ENCODE data around the gene GABRP.
"Not testable (repeated sequence)": the region's sequence is repeated elsewhere in the genome, so short reads cannot be mapped to it uniquely, and the experiment has no call there.

GABRP gene

GRCh38 chr5:170753311-170753710 lies 30.2 kb upstream of the GABRP start:
- no peak for DNase-seq (ENCODE audit: low read depth)
- no peak for TF ChIP-seq CTCF (IDR thresholded peaks at IDR 0.05; ENCODE audit: low read length, missing control alignments)
- no peak overlapping the region for H3K4me3 ChIP-seq (replicated peaks; ENCODE audit: low read depth, low read length)

GRCh38 chr5:170754508-170754907 lies 29.0 kb upstream of the GABRP start:
- not testable (repeated sequence) for H3K4me3 ChIP-seq (replicated peaks; ENCODE audit: low read depth, low read length); DNase-seq (ENCODE audit: low read depth)

- no peak for DNase-seq (ENCODE audit: low read depth)
- no peak for TF ChIP-seq CTCF (IDR thresholded peaks at IDR 0.05; ENCODE audit: low read length, missing control alignments)
- H3K4me3 ChIP-seq (replicated peaks; ENCODE audit: low read depth, low read length), result no peak overlapping the region
These were observed 27.7 kb upstream of the GABRP start for GRCh38 chr5:170755679-170756456.

GRCh38 chr5:170756691-170757090 lies 26.8 kb upstream of the GABRP start:
- H3K4me3 ChIP-seq (replicated peaks; ENCODE audit: low read depth, low read length), result no peak overlapping the region
- no peak for DNase-seq (ENCODE audit: low read depth)
- TF ChIP-seq CTCF (IDR thresholded peaks at IDR 0.05; ENCODE audit: low read length, missing control alignments), result no peak

- H3K4me3 ChIP-seq (replicated peaks; ENCODE audit: low read depth, low read length), result no peak overlapping the region
- DNase-seq (ENCODE audit: low read depth), result peak; percentile 34
- no peak for TF ChIP-seq CTCF (IDR thresholded peaks at IDR 0.05; ENCODE audit: low read length, missing control alignments)
These were observed 26.3 kb upstream of the GABRP start for GRCh38 chr5:170757182-170757601.

GRCh38 chr5:170757669-170758068 lies 25.9 kb upstream of the GABRP start:
- H3K4me3 ChIP-seq (replicated peaks; ENCODE audit: low read depth, low read length), result no peak overlapping the region
- no peak for TF ChIP-seq CTCF (IDR thresholded peaks at IDR 0.05; ENCODE audit: low read length, missing control alignments)
- no peak for DNase-seq (ENCODE audit: low read depth)

- H3K4me3 ChIP-seq (replicated peaks; ENCODE audit: low read depth, low read length), result no peak overlapping the region
- DNase-seq (ENCODE audit: low read depth), result no peak
- TF ChIP-seq CTCF (IDR thresholded peaks at IDR 0.05; ENCODE audit: low read length, missing control alignments), result no peak
These were observed 25.0 kb upstream of the GABRP start for GRCh38 chr5:170758481-170758880.

Measured in fibroblast of pulmonary artery (primary cell).